NCI-H2081 treated with DMSO at 0.1 percent for 48 hours (cell line): ENCODE results near the gene KDM4B.

Experiments used
- DNase-seq: peaks from one replicate; lab custom pipeline; 2025; lab: John Stamatoyannopoulos, UW

The KDM4B gene

DNA sequence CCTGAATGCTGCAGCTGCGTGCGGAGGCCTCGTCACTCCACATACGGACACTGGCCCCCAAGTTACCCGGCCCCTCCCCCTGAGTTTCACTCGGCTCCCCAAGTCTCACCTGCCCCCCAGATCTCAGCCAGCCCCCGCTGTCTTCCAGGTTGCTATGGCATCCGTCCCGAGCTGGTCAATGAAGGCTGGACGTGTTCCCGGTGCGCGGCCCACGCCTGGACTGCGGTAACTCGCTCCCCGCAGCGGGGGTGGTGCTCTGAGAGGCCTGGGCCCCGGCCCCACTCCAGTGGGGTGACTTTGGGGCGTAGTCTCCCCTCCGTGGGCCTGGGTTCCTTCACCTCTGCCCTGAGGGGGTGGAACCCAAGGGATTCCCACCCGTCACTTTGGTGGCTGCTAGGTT is 168.2 kb downstream of the KDM4B start:
- no peak for DNase-seq

GRCh38 chr19:5137571-5138124 is 168.7 kb downstream of the KDM4B start:
- no peak for DNase-seq

- no peak for DNase-seq
Observed at GRCh38 chr19:5138606-5139582, 170.0 kb downstream of the KDM4B start.

DNA sequence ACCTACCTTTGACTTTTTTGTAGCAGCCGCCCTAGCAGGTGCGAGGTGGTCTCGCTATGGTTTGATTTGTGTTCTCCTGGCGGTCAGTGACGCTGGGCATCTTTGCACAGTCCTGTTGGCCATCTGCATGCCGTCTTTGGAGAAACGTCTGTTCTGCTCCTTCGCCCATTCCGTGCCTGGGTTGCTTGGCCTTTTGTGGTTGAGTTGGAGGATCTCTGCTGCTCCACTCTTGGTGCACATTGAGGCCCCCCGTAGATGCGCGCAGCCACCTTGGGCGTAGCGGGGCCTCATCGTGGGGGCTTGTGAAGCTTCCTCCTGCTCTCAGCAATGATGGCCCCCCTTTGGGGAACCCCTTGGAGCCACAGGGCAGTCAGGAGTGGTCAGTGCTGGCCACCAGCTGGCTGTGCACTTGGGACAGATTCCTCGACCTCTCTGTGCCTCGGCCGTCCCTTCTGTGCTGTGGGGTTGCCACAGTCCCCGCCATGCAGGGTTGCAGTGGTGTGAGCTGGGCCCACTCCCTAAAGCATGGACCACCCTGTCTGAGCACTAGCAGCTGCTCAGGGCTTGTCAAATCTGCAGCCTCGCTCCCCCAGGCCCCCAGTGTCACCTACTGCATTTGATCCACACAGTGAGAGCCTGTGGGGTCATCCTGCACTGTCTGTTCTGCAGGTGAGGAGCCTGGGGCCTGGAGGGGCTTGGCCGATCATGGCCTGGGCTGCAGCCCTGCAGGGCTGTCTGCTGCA is 170.8 kb downstream of the KDM4B start:
- no peak for DNase-seq

DNA sequence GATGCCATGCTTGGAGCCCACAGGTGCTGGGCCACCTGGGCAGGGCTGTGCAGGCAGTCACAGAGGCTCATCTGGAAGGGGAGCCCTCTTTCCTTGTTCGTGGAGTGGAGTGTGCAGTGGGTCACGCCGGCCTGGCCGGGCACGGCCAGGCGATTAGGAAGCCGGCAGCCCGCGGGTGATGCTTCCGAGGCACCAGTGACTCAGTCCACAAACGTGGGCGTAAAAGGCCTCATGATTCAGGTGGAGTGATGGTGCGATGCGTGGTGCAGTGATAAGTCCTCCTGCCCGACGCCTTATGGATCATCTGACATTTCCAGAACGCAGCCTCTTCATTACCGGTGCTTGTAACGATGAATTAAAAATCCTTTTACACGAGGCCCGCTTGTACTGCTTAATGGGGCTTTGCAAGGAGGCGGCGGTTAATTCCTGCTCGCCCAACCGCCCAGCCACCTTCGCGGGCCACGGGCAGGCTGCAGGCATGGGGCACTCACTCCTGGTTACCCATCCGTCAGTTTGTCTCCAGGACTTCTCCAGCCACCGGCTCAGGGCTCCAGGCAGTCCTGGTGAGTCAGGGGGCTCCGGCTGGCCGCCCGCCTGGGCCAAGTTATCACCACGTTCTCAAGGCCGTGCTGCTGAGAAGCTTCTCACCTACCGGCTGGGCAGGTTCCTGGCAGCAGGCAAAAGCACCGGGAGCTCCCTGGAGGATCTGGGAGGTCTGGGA is 172.4 kb downstream of the KDM4B start:
- DNase-seq: no peak

DNA sequence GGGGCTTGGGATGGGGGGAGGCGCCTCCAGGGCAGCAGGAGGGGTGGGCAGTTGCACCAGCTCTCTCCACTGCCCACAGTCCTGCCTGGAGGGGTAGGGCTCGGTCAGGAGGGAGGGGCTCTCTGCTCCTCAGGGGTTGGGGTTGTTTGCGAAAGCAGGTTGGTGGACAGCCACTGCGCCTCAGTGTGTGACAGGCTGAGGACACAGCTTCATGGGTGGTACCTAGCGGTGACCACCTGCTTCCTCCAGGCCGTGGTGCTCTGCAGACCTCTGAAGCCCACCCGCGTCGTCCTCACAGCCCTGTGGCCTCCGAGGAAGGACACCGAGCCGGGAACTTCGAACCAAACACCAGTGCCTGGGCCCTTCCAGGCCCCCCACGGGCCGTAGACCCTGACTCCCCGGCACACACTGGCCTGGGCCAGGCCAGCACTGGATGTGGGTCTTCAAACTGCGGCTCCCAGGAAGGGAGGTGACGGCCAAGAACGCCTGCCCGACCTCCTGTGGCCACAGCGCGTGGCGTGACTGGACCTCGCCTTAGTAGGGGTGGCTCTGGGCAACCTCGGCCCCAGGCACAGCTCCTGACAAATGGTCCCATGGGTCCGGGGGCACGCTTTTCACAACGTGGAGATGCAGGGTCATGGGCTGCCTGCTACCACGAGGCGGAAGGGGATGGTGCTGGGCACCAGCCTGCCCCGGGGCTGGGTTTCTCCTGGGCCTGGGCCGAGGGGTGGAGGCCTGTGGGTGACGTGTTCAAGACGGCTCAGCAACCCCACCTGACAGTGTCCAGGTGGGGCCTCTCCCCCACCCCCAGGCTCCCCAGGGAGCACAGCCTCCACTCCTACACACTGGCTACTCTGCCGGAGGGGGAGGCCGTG is 173.2 kb downstream of the KDM4B start:
- DNase-seq: no peak

DNA sequence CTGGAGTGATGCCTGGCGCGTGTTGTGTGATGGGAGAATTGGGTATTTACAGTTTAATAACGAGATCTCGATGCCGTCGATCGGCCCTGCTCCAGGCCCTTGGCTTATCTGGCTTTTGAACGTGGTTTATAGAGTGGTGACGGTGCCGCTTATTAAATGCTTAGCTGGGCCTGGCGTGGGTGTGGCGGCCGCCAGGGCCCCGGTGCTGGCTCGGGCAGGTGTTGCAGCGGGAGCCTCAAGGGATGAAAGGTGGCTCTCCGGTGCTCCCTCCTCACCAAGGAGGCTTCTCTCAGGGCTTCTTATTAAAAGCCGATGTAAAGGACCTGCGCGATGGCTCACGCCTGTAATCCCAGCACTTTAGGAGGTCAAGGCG is 173.8 kb downstream of the KDM4B start:
- DNase-seq: no peak

DNA sequence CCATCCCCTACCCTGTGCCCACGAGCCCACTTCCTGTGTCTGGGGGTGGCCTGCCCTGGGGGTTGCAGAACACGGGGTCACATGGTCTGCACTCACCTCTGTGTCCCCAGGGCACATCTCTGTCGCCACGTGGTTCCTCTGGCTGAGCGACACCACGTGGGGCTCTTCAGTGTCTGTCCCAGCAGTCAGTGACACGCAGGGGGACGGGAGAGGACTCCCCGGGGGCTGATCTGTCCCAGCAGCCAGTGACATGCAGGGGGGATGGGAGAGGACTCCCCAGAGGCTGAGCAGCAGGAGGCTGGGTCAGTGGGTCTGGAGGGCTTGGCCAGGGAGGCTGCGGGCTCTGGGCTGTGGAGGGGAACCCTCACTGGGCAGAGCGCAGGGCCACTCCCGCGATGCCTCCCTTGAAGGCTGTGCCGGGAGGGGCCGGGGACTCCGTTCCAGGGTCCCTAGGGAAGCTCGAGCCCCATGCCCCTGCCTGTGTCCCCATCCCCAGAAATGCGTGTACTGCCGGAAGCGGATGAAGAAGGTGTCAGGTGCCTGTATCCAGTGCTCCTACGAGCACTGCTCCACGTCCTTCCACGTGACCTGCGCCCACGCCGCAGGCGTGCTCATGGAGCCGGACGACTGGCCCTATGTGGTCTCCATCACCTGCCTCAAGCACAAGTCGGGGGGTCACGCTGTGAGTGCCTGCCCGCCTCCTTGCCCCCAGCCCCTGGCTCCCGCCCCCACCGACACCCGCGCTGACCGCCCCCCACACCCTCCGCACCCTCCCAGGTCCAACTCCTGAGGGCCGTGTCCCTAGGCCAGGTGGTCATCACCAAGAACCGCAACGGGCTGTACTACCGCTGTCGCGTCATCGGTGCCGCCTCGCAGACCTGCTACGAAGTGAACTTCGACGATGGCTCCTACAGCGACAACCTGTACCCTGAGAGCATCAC is 174.8 kb downstream of the KDM4B start:
- no peak for DNase-seq

DNA sequence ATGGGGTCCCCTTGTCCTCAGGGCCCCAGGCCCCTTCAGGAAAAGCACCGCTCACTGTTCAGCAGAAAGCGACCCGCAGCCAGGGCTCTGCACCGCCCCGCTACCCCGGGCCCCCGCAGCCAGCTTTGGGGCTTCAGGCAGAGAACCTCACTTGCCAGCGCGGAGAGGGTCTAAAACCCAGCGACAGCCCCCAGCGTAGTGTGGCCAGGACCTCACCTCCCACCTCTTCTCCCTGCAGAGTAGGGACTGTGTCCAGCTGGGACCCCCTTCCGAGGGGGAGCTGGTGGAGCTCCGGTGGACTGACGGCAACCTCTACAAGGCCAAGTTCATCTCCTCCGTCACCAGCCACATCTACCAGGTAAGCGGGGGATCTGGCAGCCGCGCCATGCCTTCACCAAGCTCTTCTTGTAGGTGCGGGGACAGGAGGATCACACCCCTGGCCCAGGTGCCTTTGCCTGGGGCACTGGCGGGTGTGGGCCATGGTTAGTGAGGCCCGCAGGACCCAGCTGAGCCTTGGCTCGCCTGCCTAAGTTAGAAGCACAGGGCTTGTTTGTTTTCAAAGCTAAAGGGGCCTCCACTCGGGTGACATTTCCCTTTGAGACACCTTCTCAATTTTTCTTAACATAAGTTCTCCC is 175.7 kb downstream of the KDM4B start:
- no peak for DNase-seq

- DNase-seq: no peak
Observed at GRCh38 chr19:5145521-5146511, 176.9 kb downstream of the KDM4B start.

DNA sequence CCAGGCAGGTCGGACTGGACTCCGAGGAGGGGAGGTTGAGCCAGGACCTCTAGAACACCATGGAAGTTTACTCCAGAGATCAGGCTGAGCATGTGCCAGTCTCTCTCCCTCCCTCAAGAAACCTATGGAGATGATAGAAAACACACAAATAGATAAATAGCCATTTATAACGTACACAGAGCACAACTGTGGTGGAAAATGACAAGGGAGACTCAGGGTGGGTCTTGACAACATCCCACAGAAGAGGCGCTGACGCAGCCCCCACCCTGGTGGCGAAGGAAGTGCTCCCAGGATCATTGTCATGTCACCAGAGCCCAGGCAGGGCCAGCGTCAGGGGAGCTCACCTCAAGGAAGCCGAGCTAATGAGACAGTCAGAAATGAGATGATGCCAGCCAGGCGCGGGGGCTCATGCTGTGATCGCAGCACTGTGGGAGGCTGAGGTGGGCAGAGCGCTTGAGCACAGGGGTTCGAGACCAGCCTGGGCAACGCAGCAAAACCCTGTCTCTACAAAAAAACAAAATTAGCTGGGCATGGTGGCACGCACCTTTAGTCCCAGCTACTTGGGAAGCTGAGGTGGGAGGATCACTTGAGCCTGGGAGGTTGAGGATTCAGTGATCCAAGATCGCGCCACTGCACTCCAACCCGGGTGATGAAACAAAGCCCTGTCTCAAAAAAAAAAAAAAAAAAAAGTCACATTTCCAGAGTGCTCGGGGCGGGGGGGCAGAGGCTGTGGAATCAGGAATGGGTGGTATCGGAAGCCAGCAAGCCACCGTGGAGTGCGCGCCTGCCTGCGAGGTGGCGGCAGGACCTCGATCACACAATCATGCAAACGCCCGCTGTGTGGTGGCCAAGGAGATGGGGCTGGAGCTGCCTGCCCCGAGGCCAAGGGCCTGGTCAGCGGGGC is 178.4 kb downstream of the KDM4B start:
- DNase-seq: no peak

GRCh38 chr19:5147978-5148793 is 179.3 kb downstream of the KDM4B start:
- DNase-seq: no peak

DNA sequence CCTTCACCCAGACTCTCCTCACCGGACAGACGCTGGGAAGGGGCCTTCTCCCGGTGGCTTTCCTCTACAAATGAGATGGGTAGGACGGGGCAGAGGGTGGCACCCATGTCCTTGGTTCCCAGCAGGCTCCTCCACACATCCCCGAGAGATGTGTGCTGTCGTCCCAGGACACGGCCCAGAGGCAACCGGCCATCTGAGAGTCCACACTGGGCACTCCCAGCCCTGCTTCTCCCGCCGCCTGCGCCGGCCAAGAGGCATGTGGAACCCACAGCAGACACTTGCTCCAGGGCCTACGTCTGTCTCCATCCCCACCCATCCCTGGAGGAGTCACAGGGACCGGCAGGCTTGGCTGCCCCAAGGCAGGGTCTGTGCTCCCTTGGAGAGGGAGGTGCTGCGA is 179.9 kb downstream of the KDM4B start:
- DNase-seq: no peak

GRCh38 chr19:5149508-5149907 is 180.6 kb downstream of the KDM4B start:
- no peak for DNase-seq

DNA sequence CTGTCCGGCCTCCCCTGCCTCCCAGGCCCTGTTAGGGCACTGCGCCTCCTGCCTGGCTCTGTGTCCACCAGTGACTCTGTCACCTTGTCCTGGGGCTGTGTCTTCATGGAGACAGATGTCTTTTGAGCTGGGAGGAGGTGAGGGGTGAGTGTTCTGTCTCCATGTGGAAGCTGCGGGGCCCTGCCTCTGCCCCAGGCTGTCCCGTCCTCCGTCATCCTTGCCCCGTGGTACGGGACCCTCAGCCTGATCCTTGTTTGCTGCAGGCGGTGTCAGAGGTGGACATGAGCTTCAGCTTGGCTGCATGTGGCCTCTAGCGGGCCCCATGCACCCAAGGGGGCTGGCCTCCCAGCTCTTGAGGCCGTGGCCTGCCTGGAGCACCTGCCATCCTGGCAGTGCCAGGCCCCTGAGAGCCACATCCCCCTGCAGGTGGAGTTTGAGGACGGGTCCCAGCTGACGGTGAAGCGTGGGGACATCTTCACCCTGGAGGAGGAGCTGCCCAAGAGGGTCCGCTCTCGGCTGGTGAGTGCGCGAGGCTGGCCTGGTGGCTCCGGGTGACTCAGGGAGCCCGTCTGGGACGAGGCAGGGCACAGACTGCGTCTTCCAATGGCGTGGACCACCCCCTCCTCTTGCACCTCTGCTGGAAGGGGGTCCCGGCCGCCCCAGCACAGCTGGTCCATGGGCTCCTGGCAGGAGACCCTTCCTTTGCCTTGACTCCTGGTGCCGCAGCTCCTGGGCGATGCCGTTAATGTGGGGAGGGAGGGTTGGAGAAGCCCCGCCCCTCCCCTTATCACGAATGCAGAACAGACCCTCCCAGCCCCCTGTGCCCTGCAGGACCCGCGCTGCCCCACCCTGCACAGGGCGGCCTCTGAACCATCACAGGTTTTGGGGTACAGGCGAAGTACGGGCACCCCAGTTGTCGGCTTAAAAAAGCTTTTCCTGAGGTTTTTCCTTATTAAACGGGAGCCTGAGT is 181.3 kb downstream of the KDM4B start:
- no peak for DNase-seq
